Peyer's patch (tissue), 4 donors: ENCODE results near the gene RELB. TPM values are rescaled to one million over a fixed set of nuclear protein-coding genes. Genes with fewer than 3 reads are reported as not detected.

ENCODE experiments used
- DNase-seq, 3 donors: peaks; one replicate each; pipeline ENCODE4 v3.0.0-alpha.2; 2017 to 2019
- H3K27ac ChIP-seq, 4 donors: fragments of 200-600 bp; sonication (generic); one replicate each; pipeline ENCODE4 v1.5.1; 2016 to 2019
- H3K27me3 ChIP-seq, 2 donors: fragments of 200-600 bp; sonication (generic); one replicate each; pipeline ENCODE4 v1.5.1; 2019
- H3K36me3 ChIP-seq, 3 donors: fragments of 200-600 bp; sonication (generic); one replicate each; pipeline ENCODE4 v1.5.1; 2016 to 2019
- H3K4me1 ChIP-seq, 4 donors: fragments of 200-600 bp; sonication (generic); one replicate each; pipeline ENCODE4 v1.5.1; 2016 to 2019
- H3K4me3 ChIP-seq, 4 donors: fragments of 200-600 bp; sonication (generic); 1 replicate in 3 of 4; 2 replicates in 1 of 4; pipeline ENCODE4 v1.5.1; 2016 to 2019; ENCODE audit warnings: mild to moderate bottlenecking in 1 of 4
- H3K9me3 ChIP-seq, 4 donors: fragments of 200-600 bp; sonication (generic); one replicate each; pipeline ENCODE4 v1.5.1; 2016 to 2019; ENCODE audit warnings: mild to moderate bottlenecking in 1 of 4
- POLR2A ChIP-seq, 2 donors: fragments of 450-650 bp; IDR thresholded peaks; one replicate each; pipeline ENCODE4 v1.5.1; 2017; ENCODE audit warnings: antibody characterized with exemption in 2 of 2, mild to moderate bottlenecking in 2 of 2, moderate library complexity in 2 of 2
- total RNA-seq, 4 donors: library from RNA; depleted of rRNA; stranded (reverse); fragments of >200 nt; gene quantifications; one replicate each; pipeline ENCODE4 v1.1.0, GENCODE V29; 2016
- TF ChIP-seq, protein P1 (sequence below), 6 experiments: fragments of 450-650 bp in 4 of 6; fragments of 200-600 bp in 2 of 6; sonication (generic) in 1 of 6; IDR thresholded peaks; one replicate each; pipeline ENCODE4 v1.5.1; 2017 to 2019; ENCODE audit warnings: antibody characterized with exemption in 6 of 6, mild to moderate bottlenecking in 3 of 6, moderate library complexity in 1 of 6

The RELB gene
- total RNA-seq, 4 donors from 2014 or later: 13.3 to 49.8 (median 20.4) TPM

DNA sequence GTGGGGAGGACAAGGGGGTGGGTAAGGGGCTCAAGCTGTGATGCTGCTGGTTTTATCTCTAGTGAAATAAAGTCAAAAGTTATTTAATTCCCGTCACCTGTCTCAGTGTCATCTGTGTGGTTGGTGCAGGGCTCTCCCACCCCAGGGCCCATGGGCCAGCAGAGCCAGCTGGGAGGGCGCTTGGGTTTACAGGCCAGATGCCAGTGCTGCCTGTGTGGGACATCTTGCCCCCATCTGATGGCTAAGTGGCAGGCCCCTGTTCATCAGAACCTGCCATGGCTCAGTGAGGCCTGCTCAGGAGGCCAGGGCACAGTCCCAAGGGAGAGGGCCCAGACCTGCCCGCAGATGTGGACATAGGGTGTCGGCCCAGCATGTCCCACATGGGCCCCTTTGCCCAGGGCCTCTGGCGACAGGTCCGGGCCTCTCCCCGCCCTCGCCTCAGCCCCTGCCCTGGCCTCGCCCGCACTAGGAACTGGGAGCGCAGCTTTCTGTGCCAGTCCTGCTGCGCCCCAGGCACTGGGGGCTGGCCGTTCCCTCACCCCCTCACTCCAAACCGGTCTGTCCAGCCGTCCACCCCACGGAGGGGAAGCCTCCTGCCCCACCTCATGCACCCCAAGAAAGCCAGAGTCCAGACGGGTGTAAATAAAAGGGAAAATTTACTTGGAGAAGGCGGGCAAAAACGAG is 69.7 kb downstream of the RELB start:
- Histone ChIP-seq H3K9me3 (no peaks in the 10 kb centered on the region), H3K4me3 (no peak overlapping the region), H3K4me1 (peaks cover 0 to 14% (median 4%) of the 10 kb centered on the region in 4 donors), H3K27ac (no peak overlapping the region), H3K36me3 (peaks cover 0 to 63% (median 0%) of the 10 kb centered on the region in 3 donors), H3K27me3 (no peaks in the 10 kb centered on the region)
- DNase-seq: no peak
- TF ChIP-seq POLR2A (IDR thresholded peaks at IDR 0.05): no peak
- TF ChIP-seq, protein P1, sequence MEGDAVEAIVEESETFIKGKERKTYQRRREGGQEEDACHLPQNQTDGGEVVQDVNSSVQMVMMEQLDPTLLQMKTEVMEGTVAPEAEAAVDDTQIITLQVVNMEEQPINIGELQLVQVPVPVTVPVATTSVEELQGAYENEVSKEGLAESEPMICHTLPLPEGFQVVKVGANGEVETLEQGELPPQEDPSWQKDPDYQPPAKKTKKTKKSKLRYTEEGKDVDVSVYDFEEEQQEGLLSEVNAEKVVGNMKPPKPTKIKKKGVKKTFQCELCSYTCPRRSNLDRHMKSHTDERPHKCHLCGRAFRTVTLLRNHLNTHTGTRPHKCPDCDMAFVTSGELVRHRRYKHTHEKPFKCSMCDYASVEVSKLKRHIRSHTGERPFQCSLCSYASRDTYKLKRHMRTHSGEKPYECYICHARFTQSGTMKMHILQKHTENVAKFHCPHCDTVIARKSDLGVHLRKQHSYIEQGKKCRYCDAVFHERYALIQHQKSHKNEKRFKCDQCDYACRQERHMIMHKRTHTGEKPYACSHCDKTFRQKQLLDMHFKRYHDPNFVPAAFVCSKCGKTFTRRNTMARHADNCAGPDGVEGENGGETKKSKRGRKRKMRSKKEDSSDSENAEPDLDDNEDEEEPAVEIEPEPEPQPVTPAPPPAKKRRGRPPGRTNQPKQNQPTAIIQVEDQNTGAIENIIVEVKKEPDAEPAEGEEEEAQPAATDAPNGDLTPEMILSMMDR (IDR thresholded peaks at IDR 0.05): no peak

DNA sequence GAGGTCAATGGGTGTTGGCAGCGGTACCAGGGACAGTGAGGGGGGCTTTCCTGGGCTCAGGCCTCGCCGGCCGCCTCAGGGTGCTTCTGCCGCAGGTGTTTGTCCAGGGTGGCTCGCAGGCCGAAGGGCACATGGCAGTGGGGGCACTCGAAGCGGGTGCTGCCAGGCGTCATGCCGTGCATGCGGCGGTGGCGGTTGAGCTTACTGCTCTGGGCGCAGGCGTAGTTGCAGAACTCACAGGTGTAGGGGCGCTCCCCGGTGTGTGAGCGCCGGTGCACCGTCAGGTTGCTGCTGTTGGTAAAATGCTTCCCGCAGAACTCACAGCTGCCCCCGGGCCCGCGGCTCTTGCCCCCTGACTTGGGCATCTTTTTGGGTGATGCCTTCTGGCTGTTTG is 70.3 kb downstream of the RELB start:
- no peaks in the 10 kb centered on the region for H3K27me3 ChIP-seq
- no peak for TF ChIP-seq POLR2A (IDR thresholded peaks at IDR 0.05)
- TF ChIP-seq, protein P1 (IDR thresholded peaks at IDR 0.05): no peak
- peaks cover 0 to 17% (median 4%) of the 10 kb centered on the region in 4 donors for H3K4me1 ChIP-seq
- no peaks in the 10 kb centered on the region for H3K9me3 ChIP-seq
- H3K4me3 ChIP-seq: no peak overlapping the region
- no peak overlapping the region for H3K27ac ChIP-seq
- DNase-seq: no peak
- H3K36me3 ChIP-seq: peaks cover 0 to 60% (median 0%) of the 10 kb centered on the region in 3 donors

- peaks cover 0 to 23% (median 7%) of the 10 kb centered on the region in 4 donors for H3K4me1 ChIP-seq
These were observed 70.9 kb downstream of the RELB start for GRCh38 chr19:45071969-45072790.

DNA sequence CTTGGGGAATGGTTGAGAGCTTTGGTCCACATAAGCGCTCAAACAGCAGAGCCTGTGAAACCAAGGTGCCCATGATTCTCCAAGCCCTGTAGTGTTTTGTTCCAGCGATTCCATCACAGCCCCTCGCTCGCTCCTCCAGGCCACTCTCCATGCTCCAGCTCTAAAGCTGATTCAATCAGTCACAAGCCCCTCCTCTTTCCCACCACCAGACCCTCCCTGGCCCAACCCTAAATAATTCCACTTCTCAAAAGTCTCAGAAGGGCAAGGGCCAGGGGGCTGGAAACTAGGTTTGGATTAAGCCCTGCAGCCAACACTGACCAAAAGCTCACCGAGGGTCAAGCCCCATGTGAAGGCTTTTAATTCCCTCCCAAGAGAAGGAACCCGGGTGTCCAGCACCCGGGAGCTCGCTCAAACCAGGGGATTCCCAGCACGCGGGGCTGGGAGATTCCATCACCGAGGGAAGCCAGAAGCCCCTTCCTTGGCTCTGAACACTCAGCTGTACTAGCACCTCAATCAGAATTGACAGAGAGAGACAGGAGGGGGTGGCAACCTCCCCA is 73.6 kb downstream of the RELB start:
- H3K4me1 ChIP-seq: peaks cover 0 to 34% (median 11%) of the 10 kb centered on the region in 4 donors
- H3K27ac ChIP-seq: peak overlapping the region; percentile 84 to 95 (median 90)
- peaks cover 0 to 27% (median 0%) of the 10 kb centered on the region in 3 donors for H3K36me3 ChIP-seq
- no peak for TF ChIP-seq POLR2A (IDR thresholded peaks at IDR 0.05)
- TF ChIP-seq, protein P1 (IDR thresholded peaks at IDR 0.05): no peak
- DNase-seq: no peak
- no peaks in the 10 kb centered on the region for H3K9me3 ChIP-seq
- H3K4me3 ChIP-seq: peak overlapping the region; percentile 60 to 84 (median 78)
- no peaks in the 10 kb centered on the region for H3K27me3 ChIP-seq

More at GRCh38 chr19:45071969-45072790, 70.9 kb downstream of the RELB start:
- H3K9me3 ChIP-seq: no peaks in the 10 kb centered on the region
- peaks cover 0 to 53% (median 0%) of the 10 kb centered on the region in 3 donors for H3K36me3 ChIP-seq
- no peak overlapping the region for H3K27ac ChIP-seq
- no peak overlapping the region for H3K4me3 ChIP-seq
- TF ChIP-seq POLR2A (IDR thresholded peaks at IDR 0.05): no peak
- TF ChIP-seq, protein P1 (IDR thresholded peaks at IDR 0.05): no peak
- no peak for DNase-seq
- H3K27me3 ChIP-seq: no peaks in the 10 kb centered on the region

DNA sequence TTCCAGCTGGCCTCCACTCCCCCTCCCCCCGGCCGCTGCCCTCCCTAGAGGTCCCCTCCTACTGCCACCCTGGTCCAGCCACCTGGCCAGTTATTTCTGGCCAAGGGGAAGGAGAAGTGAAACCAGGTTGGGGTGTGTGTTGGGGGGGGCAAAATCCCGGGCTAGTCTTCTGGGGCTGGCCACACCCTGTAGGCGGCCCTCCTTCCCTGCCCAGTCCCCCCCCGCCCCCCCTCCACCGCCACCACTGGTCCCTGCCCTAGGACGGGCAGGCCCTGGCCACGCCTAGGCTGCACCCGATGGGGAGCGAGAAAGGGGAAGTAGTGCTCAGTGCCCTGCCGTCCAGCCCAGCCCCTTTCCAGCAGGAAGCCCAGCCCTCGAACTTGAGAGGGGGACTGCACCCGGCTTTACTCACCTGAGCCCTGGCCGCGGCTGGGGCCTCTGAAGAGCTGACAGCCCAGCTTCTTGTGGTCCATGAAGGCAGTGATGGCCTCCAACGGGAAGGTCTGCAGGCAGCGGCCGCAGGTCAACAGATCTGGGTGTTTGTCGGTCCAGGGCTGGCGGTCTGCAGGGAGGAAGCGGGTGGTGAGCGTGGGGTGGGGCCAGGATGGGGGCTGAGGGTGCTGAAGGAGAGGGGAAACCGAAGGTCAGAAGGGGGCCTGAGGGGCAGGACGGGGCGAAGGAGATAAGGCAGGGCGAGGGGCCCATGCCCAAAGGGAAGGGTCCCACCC is 74.2 kb downstream of the RELB start:
- DNase-seq: peak; percentile 91 to 93 (median 92)
- Histone ChIP-seq H3K27ac (peak overlapping the region; percentile 84 to 95 (median 90)), H3K9me3 (no peaks in the 10 kb centered on the region), H3K4me3 (peak overlapping the region; percentile 60 to 84 (median 78)), H3K4me1 (peaks cover 0 to 41% (median 17%) of the 10 kb centered on the region in 4 donors), H3K27me3 (no peaks in the 10 kb centered on the region), H3K36me3 (peaks cover 0 to 21% (median 0%) of the 10 kb centered on the region in 3 donors)
- TF ChIP-seq POLR2A (IDR thresholded peaks at IDR 0.05): peak; percentile 50 to 64
- TF ChIP-seq, protein P1 (IDR thresholded peaks at IDR 0.05): no peak
